ENCODE data around the gene JARID2. TPM values are rescaled to one million over a fixed set of nuclear protein-coding genes. Genes with fewer than 3 reads are reported as not detected.
A peak's percentile ranks its signal among the peaks of the same experiment; 100 is the strongest.

The JARID2 gene
- total and polyA plus RNA-seq, 2 of the 13 experiments (the other 11 are each of a cell fraction or from before 2014, with no cell fraction given): 7.5 to 10.3 TPM

GRCh38 chr6:15317934-15318902 is 72.3 kb downstream of the JARID2 start (continued):
- TF ChIP-seq, protein P1, sequence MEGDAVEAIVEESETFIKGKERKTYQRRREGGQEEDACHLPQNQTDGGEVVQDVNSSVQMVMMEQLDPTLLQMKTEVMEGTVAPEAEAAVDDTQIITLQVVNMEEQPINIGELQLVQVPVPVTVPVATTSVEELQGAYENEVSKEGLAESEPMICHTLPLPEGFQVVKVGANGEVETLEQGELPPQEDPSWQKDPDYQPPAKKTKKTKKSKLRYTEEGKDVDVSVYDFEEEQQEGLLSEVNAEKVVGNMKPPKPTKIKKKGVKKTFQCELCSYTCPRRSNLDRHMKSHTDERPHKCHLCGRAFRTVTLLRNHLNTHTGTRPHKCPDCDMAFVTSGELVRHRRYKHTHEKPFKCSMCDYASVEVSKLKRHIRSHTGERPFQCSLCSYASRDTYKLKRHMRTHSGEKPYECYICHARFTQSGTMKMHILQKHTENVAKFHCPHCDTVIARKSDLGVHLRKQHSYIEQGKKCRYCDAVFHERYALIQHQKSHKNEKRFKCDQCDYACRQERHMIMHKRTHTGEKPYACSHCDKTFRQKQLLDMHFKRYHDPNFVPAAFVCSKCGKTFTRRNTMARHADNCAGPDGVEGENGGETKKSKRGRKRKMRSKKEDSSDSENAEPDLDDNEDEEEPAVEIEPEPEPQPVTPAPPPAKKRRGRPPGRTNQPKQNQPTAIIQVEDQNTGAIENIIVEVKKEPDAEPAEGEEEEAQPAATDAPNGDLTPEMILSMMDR (CRISPR knock-in tag; IDR thresholded peaks at IDR 0.05): no peak
- TF ChIP-seq KDM2A (CRISPR knock-in tag; IDR thresholded peaks at IDR 0.05; ENCODE audit: borderline replicate concordance, low read depth): no peak
- TF ChIP-seq HDAC1 (CRISPR knock-in tag; IDR thresholded peaks at IDR 0.05): peak; percentile 73
- no peak for TF ChIP-seq ZNF496 (CRISPR knock-in tag; IDR thresholded peaks at IDR 0.05; ENCODE audit: insufficient replicate concordance)
- 0 out of 2 replicates have a peak, but pooled peaks have one; percentile 14 for TF ChIP-seq ZNF232 (CRISPR knock-in tag; IDR thresholded peaks at IDR 0.05; ENCODE audit: borderline replicate concordance)
- no peak for TF ChIP-seq KDM4B (CRISPR knock-in tag; IDR thresholded peaks at IDR 0.05)
- 0 out of 2 replicates have a peak, but pooled peaks have one; percentile 28 for TF ChIP-seq SIX4 (CRISPR knock-in tag; IDR thresholded peaks at IDR 0.05)
- TF ChIP-seq, protein P2, sequence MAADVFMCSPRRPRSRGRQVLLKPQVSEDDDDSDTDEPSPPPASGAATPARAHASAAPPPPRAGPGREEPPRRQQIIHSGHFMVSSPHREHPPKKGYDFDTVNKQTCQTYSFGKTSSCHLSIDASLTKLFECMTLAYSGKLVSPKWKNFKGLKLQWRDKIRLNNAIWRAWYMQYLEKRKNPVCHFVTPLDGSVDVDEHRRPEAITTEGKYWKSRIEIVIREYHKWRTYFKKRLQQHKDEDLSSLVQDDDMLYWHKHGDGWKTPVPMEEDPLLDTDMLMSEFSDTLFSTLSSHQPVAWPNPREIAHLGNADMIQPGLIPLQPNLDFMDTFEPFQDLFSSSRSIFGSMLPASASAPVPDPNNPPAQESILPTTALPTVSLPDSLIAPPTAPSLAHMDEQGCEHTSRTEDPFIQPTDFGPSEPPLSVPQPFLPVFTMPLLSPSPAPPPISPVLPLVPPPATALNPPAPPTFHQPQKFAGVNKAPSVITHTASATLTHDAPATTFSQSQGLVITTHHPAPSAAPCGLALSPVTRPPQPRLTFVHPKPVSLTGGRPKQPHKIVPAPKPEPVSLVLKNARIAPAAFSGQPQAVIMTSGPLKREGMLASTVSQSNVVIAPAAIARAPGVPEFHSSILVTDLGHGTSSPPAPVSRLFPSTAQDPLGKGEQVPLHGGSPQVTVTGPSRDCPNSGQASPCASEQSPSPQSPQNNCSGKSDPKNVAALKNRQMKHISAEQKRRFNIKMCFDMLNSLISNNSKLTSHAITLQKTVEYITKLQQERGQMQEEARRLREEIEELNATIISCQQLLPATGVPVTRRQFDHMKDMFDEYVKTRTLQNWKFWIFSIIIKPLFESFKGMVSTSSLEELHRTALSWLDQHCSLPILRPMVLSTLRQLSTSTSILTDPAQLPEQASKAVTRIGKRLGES (CRISPR knock-in tag; IDR thresholded peaks at IDR 0.05; ENCODE audit: borderline replicate concordance): no peak
- TF ChIP-seq ZNF616 (CRISPR knock-in tag; IDR thresholded peaks at IDR 0.05; ENCODE audit: low read depth): no peak
- peak; percentile 82 for TF ChIP-seq TCF7 (IDR thresholded peaks at IDR 0.05; ENCODE audit: low read depth)
- TF ChIP-seq ZNF282 (IDR thresholded peaks at IDR 0.05; ENCODE audit: partially characterized antibody): no peak
- TF ChIP-seq RNF219 (CRISPR knock-in tag; IDR thresholded peaks at IDR 0.05): no peak
- TF ChIP-seq XRCC5 (optimal IDR thresholded peaks at IDR 0.05; ENCODE audit: low read length): no peak
- TF ChIP-seq SNAPC4 (CRISPR knock-in tag; IDR thresholded peaks at IDR 0.05): no peak
- TF ChIP-seq BRCA1 (CRISPR knock-in tag; IDR thresholded peaks at IDR 0.05): no peak

All from HepG2 (cell line).